ENCODE data around the gene ZFAND6.
"Not testable (repeated sequence)": the region's sequence is repeated elsewhere in the genome, so short reads cannot be mapped to it uniquely, and the experiment has no call there.

Gene ZFAND6

DNA sequence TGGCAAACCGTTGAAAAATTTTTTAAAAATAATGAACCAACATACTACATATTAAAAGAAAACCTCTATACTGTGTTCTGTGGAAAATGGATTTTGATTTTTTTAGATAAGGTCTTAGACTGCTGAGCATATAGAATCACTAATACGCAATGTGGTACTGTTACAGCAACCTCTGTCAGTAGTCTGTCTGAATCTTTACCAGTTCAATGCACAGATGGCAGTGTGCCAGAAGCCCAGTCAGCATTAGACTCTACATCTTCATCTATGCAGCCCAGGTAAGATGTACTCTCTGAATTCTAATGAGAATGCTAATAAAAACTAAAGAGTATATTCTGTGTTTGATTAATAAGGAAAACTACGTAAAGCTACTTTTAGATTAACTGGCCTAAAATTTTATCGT, 62.1 kb downstream of the ZFAND6 start:
- H3F3A ChIP-seq (ENCODE audit: control insufficient read depth, insufficient read depth) = no peaks in the 10 kb centered on the region
- TF ChIP-seq CTCF (IDR thresholded peaks at IDR 0.05; ENCODE audit: low read depth, low read length, poor library complexity, severe bottlenecking) (no peak), EZH2phosphoT487 (IDR thresholded peaks at IDR 0.05; ENCODE audit: borderline replicate concordance, low read length) (no peak)
- peaks cover 57% of the 10 kb centered on the region for H3K36me3 ChIP-seq (ENCODE audit: control insufficient read depth, low read length)
- no peaks in the 10 kb centered on the region for H3K9me2 ChIP-seq (replicated peaks; ENCODE audit: control insufficient read depth, low read length)
- H3K79me2 ChIP-seq (ENCODE audit: control insufficient read depth, low read length) = peaks cover 21% of the 10 kb centered on the region
- H3K4me2 ChIP-seq (ENCODE audit: low read length) = no peak overlapping the region
- H3K4me3 ChIP-seq (ENCODE audit: low read length) = no peak overlapping the region
- no peak overlapping the region for H3K27ac ChIP-seq (ENCODE audit: low read depth, low read length)
- H4K20me1 ChIP-seq (ENCODE audit: control insufficient read depth, insufficient read depth, low read depth, low read length) = no peaks in the 10 kb centered on the region; the same call in 1 of the 2 replicates
- H3K9me3 ChIP-seq (ENCODE audit: control insufficient read depth, insufficient read depth, low read length) = no peaks in the 10 kb centered on the region
- no peaks in the 10 kb centered on the region for H3K4me1 ChIP-seq (ENCODE audit: control insufficient read depth, low read length)
- no peaks in the 10 kb centered on the region for H3K27me3 ChIP-seq (ENCODE audit: control insufficient read depth, low read length)

GRCh38 chr15:80123034-80123433, 63.6 kb downstream of the ZFAND6 start:
- H3K79me2 ChIP-seq (ENCODE audit: control insufficient read depth, low read length) = peaks cover 9% of the 10 kb centered on the region

DNA sequence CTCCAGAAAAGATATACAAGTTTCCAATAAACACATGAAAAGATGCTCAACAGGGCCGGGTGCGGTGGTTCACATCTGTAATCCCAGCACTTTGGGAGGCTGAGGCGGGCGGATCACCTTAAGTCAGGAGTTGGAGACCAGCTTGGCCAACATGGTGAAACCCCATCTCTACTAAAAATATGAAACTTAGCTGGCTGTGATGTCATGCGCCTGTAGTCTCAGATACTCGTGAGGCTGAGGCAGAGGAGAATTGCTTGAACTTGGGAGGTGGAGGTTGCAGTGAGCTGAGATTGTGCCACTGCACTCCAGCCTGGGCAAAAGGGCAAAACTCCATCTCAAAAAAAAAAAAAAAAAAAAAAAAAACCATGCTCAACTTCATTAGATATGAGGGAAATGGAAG, 67.8 kb downstream of the ZFAND6 start:
- not testable (repeated sequence) for H3K4me2 ChIP-seq (ENCODE audit: low read length)

More at GRCh38 chr15:80123034-80123433, 63.6 kb downstream of the ZFAND6 start:
- Histone ChIP-seq H3K4me1 (ENCODE audit: control insufficient read depth, low read length) (no peaks in the 10 kb centered on the region), H4K20me1 (ENCODE audit: control insufficient read depth, insufficient read depth, low read depth, low read length) (no peaks in the 10 kb centered on the region; the same call in 1 of the 2 replicates), H3K9me3 (ENCODE audit: control insufficient read depth, insufficient read depth, low read length) (no peaks in the 10 kb centered on the region), H3K4me2 (ENCODE audit: low read length) (no peak overlapping the region), H3K27me3 (ENCODE audit: control insufficient read depth, low read length) (no peaks in the 10 kb centered on the region), H3F3A (ENCODE audit: control insufficient read depth, insufficient read depth) (no peaks in the 10 kb centered on the region), H3K36me3 (ENCODE audit: control insufficient read depth, low read length) (peaks cover 57% of the 10 kb centered on the region), H3K27ac (ENCODE audit: low read depth, low read length) (no peak overlapping the region), H3K9me2 (replicated peaks; ENCODE audit: control insufficient read depth, low read length) (no peaks in the 10 kb centered on the region), H3K4me3 (ENCODE audit: low read length) (no peak overlapping the region)
- TF ChIP-seq EZH2phosphoT487 (IDR thresholded peaks at IDR 0.05; ENCODE audit: borderline replicate concordance, low read length) (no peak), CTCF (IDR thresholded peaks at IDR 0.05; ENCODE audit: low read depth, low read length, poor library complexity, severe bottlenecking) (no peak)

GRCh38 chr15:80127911-80128310, 68.4 kb downstream of the ZFAND6 start:
- Histone ChIP-seq H3K27ac (ENCODE audit: low read depth, low read length) (no peak overlapping the region), H3K4me1 (ENCODE audit: control insufficient read depth, low read length) (no peaks in the 10 kb centered on the region), H3K9me2 (replicated peaks; ENCODE audit: control insufficient read depth, low read length) (no peaks in the 10 kb centered on the region), H3K9me3 (ENCODE audit: control insufficient read depth, insufficient read depth, low read length) (no peaks in the 10 kb centered on the region), H3K4me3 (ENCODE audit: low read length) (no peak overlapping the region), H3K79me2 (ENCODE audit: control insufficient read depth, low read length) (no peaks in the 10 kb centered on the region), H3K36me3 (ENCODE audit: control insufficient read depth, low read length) (peaks cover 50% of the 10 kb centered on the region), H3F3A (ENCODE audit: control insufficient read depth, insufficient read depth) (no peaks in the 10 kb centered on the region), H3K27me3 (ENCODE audit: control insufficient read depth, low read length) (no peaks in the 10 kb centered on the region), H3K4me2 (ENCODE audit: low read length) (no peak overlapping the region), H4K20me1 (ENCODE audit: control insufficient read depth, insufficient read depth, low read depth, low read length) (no peaks in the 10 kb centered on the region)
- TF ChIP-seq CTCF (IDR thresholded peaks at IDR 0.05; ENCODE audit: low read depth, low read length, poor library complexity, severe bottlenecking) (no peak), EZH2phosphoT487 (IDR thresholded peaks at IDR 0.05; ENCODE audit: borderline replicate concordance, low read length) (no peak)

More for the DNA sequence above, 67.8 kb downstream of the ZFAND6 start:
- H3K27ac ChIP-seq (ENCODE audit: low read depth, low read length); H3K4me3 ChIP-seq (ENCODE audit: low read length); H4K20me1 ChIP-seq (ENCODE audit: control insufficient read depth, insufficient read depth, low read depth, low read length); H3K79me2 ChIP-seq (ENCODE audit: control insufficient read depth, low read length); H3F3A ChIP-seq (ENCODE audit: control insufficient read depth, insufficient read depth); H3K9me2 ChIP-seq (replicated peaks; ENCODE audit: control insufficient read depth, low read length); H3K27me3 ChIP-seq (ENCODE audit: control insufficient read depth, low read length); H3K4me1 ChIP-seq (ENCODE audit: control insufficient read depth, low read length); H3K9me3 ChIP-seq (ENCODE audit: control insufficient read depth, insufficient read depth, low read length): not testable (repeated sequence)
- peaks cover 50% of the 10 kb centered on the region for H3K36me3 ChIP-seq (ENCODE audit: control insufficient read depth, low read length)
